Ecto neural progenitor cell (in vitro differentiated cells): ENCODE results near the gene THAP4.
A peak's percentile ranks its signal among the peaks of the same experiment; 100 is the strongest.

Experiments used
- DNase-seq: peaks from one replicate; pipeline ENCODE4 v3.0.0-alpha.2; 2018; ENCODE audit warnings: low spot score

THAP4 gene, protein sequence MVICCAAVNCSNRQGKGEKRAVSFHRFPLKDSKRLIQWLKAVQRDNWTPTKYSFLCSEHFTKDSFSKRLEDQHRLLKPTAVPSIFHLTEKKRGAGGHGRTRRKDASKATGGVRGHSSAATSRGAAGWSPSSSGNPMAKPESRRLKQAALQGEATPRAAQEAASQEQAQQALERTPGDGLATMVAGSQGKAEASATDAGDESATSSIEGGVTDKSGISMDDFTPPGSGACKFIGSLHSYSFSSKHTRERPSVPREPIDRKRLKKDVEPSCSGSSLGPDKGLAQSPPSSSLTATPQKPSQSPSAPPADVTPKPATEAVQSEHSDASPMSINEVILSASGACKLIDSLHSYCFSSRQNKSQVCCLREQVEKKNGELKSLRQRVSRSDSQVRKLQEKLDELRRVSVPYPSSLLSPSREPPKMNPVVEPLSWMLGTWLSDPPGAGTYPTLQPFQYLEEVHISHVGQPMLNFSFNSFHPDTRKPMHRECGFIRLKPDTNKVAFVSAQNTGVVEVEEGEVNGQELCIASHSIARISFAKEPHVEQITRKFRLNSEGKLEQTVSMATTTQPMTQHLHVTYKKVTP

GRCh38 chr2:241637018-241637794, at the start of gene THAP4, which contains the start of gene ATG4B:
Gene THAP4 (minus strand): TSS chr2:241637158. CDS start chr2:241637017, 141 bp downstream.
Gene ATG4B (plus strand): TSS chr2:241637693. CDS start chr2:241637715, 22 bp downstream.
- peak; percentile 91 for DNase-seq

- no peak for DNase-seq
Observed at GRCh38 chr2:241686324-241686649, 49.3 kb upstream of the THAP4 start.

GRCh38 chr2:241680827-241681599, 44.1 kb upstream of the THAP4 start:
- DNase-seq, result no peak

- DNase-seq, result no peak
Observed at GRCh38 chr2:241680044-241680443, 43.1 kb upstream of the THAP4 start.

- no peak for DNase-seq
Observed at GRCh38 chr2:241678784-241679540, 42.0 kb upstream of the THAP4 start.

DNA sequence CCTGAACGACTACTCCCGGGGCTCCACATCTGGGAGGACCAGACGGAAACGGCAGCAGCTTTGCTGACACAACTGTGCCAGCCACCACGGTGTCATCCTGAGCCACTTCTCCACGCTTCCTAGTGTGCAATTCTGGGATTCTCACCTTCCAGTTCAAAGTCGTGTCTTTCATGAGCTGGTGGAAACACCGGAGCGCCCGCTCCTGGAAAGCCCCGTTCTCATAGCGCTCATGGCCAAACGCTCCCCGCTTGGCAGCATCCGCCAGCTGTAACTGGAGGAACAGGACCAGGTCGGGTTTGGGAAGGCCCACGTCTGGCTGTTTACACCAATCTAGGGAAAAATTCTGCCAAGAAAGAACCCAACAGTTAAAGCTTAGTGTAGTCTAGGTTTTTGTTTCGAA, 41.3 kb upstream of the THAP4 start:
- no peak for DNase-seq

GRCh38 chr2:241677392-241677791, 40.4 kb upstream of the THAP4 start:
- DNase-seq, result no peak

- no peak for DNase-seq
Observed at GRCh38 chr2:241676665-241677064, 39.7 kb upstream of the THAP4 start.

DNA sequence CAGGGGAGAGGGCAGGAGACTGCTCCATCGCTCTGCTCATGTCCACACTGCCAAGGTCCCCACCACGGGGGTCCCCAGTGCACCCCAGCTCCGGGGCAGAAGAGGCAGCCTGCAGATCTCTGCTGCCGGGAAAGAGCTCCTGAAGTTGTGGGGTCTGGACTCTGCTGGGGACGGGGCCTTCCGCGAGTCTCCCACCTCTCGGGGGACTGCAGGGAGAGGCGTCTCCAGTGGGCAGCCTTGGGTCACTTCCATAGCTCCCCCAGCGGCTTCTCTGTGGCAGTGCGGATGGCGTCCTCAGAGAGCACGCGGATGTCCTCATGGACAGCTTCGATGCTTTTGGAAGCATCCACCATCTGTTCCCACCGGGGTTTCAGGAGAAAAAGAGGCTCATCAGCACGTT, 38.9 kb upstream of the THAP4 start:
- no peak for DNase-seq

DNA sequence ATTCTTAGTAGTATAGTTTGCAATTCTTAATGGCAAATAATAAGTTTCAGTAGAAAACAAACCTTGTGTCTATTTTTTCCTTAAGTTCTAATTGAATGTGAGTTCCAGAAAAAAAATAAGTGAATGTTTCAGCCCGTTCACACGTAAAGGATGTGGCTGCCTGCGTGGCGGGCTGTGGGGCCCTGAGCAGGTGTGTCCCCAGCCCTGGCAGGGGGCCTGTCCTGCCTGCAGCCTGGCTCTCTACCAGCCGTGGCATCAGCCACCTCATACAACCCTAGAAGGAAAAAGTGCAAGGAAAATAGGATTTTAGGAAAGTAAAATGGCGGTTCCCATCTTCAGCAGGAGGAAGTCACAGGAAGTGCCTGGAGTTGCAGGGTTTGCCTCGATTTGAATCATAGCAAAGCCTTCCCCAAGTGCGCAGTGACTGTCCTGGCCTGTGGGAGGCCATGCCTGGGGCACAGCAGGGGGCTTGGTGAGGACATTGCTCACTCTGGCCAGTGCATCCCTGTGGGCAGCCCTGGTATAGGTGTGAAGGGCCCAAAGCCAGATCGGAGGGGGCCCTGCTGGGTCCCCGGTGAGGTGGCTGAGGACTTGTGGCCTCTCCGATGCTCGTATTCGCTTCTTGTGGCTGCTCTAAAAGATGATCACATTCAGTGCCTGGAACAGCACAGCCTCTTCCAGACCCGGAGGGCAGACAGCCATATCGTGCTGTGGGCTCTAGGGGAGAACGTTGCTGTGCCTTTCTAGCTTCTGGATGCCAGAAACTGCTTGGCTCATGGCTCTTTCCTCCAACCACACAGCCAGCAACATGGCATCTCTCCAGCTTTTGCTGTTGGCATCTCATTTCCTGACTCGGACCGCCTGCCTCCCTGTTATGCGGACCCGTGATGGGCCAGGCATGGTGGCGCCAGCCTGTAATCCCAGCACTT, 37.1 kb upstream of the THAP4 start:
- no peak for DNase-seq

GRCh38 chr2:241673189-241673663, 36.3 kb upstream of the THAP4 start:
- no peak for DNase-seq

DNA sequence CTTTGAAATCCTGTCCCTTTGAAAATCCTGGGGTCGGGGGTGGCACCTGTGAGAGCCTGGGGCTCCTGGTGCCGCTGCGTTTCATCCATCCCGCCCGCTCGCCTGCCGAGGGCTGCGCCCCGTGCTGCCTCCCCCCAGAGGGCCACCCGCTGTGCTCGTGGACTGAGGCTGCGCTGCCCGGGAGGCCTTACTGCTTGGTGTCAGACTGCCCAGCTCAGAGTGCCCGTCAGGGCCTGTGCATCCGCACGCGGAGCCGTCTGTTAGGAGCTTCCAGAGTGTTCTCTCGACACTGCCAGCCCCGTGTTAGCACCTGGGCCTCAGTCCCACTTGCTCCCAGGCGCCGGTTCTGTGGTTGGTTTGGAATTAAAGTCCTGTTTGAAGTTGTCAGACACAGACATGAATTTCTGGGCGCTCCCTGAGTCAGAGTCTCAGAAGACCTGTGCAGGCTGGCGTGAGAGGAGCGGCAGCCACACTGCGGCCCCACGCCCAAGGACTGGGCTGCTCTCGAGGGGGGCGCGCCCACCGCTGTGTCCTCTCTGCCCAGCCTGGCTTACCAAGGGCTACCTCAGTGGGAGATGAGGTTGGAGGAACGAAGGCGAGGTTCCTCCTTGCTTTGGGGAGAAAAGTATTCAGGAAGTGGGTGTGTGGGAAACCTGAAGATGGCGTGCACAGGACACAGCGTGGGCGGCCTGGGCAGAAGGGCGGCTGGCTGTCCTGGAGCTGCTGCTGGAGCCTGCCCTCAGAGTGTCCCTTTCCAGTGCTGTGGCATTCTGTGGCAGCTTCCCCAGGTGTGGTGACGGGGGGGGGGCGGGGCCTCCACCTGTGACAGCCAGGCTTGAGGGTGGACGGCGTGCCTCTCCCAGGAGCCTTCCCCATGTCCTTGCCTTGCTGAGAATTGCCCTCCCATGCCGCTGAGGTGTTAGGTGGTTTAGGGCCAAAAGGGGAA, 35.6 kb upstream of the THAP4 start:
- DNase-seq, result no peak

DNA sequence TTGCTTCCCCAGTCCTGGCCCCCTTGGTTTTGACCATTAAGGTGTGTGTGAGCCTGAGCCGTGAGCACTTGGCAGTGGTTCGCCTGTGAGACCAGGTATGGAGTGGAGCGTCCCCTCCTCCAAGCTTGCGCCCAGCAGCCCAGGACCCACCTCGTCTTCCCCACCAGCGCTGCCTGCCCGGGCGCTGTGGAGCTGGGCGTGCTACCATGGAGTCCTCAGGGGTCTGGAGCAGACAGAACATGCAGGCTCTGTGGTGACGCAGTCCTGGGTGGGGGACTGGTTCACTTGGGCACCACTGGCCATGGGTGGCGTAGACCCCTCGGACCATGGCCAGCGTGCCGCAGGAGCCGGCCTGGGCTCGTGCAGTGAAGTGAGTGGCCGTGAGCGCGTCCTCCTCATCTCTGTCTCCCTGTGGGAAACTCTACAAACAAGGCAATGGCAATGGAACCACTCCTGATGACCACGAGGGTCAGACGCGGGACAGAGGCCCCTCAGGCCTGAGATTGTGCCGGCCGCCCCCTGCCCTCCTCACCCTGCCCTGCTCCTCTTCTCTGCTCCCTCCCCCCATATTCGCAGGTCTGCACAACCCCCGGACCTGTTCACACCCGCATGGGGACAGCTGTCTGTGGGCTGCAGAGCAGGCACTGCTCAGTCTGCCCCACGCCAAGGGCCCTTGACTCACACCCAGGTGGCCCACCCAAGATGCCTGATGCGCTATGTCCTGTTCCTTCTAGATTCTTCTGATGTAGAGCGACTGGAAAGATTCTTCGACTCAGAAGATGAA, 34.7 kb upstream of the THAP4 start:
- no peak for DNase-seq

DNA sequence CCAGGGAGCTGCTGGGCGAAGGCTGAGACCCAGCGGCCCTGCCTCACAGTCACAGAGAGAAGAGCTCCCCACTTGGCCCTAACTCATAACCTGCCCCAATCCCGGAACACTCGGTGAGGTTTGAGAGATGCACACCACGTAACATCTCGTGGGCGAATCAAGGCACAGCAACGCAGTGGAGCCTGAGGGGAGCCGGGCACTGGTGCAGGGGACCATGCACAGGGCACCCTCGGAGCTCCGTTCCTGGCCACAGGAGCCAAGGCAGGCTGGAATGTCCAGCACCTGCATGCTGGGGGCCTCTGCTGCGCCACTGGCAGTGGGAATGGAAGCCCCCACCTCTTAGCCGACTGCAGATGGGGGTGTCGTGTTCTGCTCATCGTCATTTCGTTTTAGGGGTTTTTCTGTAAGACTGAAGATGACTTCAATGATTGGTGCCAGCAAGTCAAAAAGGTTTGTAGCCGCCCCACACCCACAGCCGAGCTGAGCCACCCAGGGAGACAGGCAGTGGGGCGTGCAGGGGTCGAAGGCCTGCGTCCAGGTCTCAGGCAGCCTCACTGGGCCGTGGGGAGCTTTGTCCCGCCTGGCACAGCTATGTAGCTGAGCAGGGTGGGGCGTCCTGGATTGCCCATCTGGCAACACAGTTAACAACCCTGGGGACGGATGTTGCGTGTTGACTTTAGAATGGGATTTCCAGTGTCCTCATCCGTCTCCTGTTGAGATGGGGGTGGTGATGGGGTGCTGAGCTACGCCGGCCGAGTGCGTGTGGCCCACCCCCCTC, 33.6 kb upstream of the THAP4 start:
- DNase-seq, result no peak

GRCh38 chr2:241668839-241669238, 31.9 kb upstream of the THAP4 start:
- DNase-seq, result no peak

- DNase-seq, result no peak
Observed at GRCh38 chr2:241668354-241668753, 31.4 kb upstream of the THAP4 start.

DNA sequence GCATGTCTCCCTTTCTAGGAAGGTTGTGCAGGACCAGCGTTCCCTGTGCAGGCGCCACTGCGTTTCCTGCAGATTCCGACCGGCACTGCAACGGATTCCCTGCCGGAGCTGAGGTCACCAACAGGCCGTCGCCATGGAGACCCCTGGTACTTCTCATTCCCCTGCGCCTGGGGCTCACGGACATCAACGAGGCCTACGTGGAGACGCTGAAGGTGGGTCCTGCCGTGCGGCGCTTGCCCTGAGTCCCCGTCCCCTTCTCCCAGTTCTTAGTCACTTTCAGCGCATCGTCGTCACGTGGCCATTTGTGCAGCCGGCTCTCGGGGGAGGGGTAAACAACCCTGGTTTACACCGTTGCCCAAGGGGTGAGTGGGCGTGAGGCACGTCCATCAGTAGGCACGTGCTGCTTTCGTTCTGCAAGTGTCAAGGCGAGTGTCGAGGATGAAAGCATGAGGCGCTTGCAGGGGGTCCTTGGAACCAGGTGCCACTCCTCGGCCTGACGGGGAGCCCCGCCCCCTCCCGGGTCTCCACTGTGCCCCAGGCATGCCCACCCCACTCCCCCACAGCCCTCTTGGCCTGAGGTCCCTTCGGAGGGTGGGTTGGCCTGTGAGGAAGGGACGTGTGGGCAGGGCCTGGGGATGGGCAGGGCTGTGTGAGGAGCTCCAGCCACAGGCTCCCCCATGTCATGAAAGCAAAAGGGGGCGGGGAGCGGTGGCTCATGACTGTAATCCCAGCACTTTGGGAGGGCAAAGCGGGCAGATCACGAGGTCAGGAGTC, 29.9 kb upstream of the THAP4 start:
- DNase-seq, result peak; percentile 74
